K562 (cell line): ENCODE data around the gene KRT6C. TPM values are rescaled to one million over a fixed set of nuclear protein-coding genes. Genes with fewer than 3 reads are reported as not detected.

ENCODE experiments used
- ATAC-seq: fragments of 200-7000 bp; cut with Tn5 transposase; 3 replicates; pipeline ENCODE4 v1.9.1; 2020; ENCODE audit warnings: moderate library complexity
- BruUV-seq: library from RNA; stranded (reverse); fragments of 400-500 nt; replicated peaks from 2 replicates; lab custom pipeline; 2021; lab: Mats Ljungman, UMichigan
- CTCF ChIA-PET: fragments of 300-600 bp; formaldehyde crosslinking; extraction: SDS; loops from one replicate; lab custom pipeline; 2021; ENCODE audit warnings: low intra/inter-chr PET ratio; lab: Yijun Ruan, JAX
- POLR2A ChIA-PET: fragments of 300-600, 350-650 bp; sonication (Branson Sonifier 250); formaldehyde crosslinking; extraction: SDS; loops from one replicate; lab custom pipeline; 2021; ENCODE audit warnings: antibody characterized with exemption, inconsistent platforms; lab: Yijun Ruan, JAX
- DNase-seq, 4 experiments: peaks; one replicate each; pipeline versions ENCODE4 v3.0.0 to v3.0.0-alpha.2; 2011 to 2018; ENCODE audit warnings: low spot score in 3 of 4, mixed read lengths in 3 of 4; ENCODE audit errors: extremely low read depth in 1 of 4
- FAIRE-seq: peaks from 2 replicates; lab custom pipeline; 2011; peaks lifted over from hg19 to GRCh38; lab: Jason Lieb, UNC
- H2AFZ ChIP-seq: 2 replicates; pipeline ENCODE4 v1.6.0; 2011; ENCODE audit warnings: low read depth, low read length, control low read depth, inconsistent platforms
- H3K27ac ChIP-seq: fragments of 200-600 bp; 3 replicates; pipeline ENCODE4 v1.8.0; 2011; ENCODE audit warnings: low read depth, mild to moderate bottlenecking, control low read depth, inconsistent platforms, low read length, moderate library complexity, mixed read lengths; ENCODE audit errors: extremely low read depth
- H3K27me3 ChIP-seq, 2 experiments: fragments of 300-600 bp in 1 of 2; 2 replicates in 1 of 2; 3 replicates in 1 of 2; pipeline versions ENCODE4 v1.6.0 to v1.8.0; 2011; ENCODE audit warnings: inconsistent platforms in 2 of 2, low read length in 2 of 2, mild to moderate bottlenecking in 1 of 2, mixed read lengths in 1 of 2, moderate library complexity in 1 of 2; ENCODE audit not compliant: control insufficient read depth in 2 of 2, insufficient read depth in 2 of 2
- H3K36me3 ChIP-seq: fragments of 300-600 bp; 3 replicates; pipeline ENCODE4 v1.8.0; 2011; ENCODE audit warnings: mild to moderate bottlenecking, low read length, inconsistent platforms; ENCODE audit not compliant: control insufficient read depth, insufficient read depth
- H3K4me1 ChIP-seq, 2 experiments: fragments of 200-600 bp in 1 of 2; replicated peaks in 1 of 2; 2 replicates in 1 of 2; 3 replicates in 1 of 2; pipeline versions ENCODE4 v1.5.1 to v1.8.0; 2011; ENCODE audit warnings: inconsistent platforms in 2 of 2, low read length in 2 of 2, mild to moderate bottlenecking in 1 of 2, mixed read lengths in 1 of 2, moderate library complexity in 1 of 2; ENCODE audit not compliant: control insufficient read depth in 2 of 2, insufficient read depth in 2 of 2
- H3K4me2 ChIP-seq: 2 replicates; pipeline ENCODE4 v1.6.1; 2011; ENCODE audit warnings: low read length, control low read depth, inconsistent platforms, mixed read lengths; ENCODE audit not compliant: insufficient read depth
- H3K4me3 ChIP-seq: fragments of 200-600 bp; sonication (generic), shearing (Covaris generic); 2 replicates; pipeline ENCODE4 v1.5.1; 2016; ENCODE audit warnings: control low read depth, inconsistent platforms
- H3K79me2 ChIP-seq: fragments of 200-600 bp; 3 replicates; pipeline ENCODE4 v1.8.0; 2011; ENCODE audit warnings: low read length, inconsistent platforms; ENCODE audit not compliant: control insufficient read depth, insufficient read depth
- H3K9ac ChIP-seq, 2 experiments: 2 replicates each; pipeline versions ENCODE4 v1.6.0 to v1.6.1; 2011; ENCODE audit warnings: low read depth in 2 of 2, low read length in 2 of 2, control low read depth in 1 of 2, inconsistent platforms in 1 of 2, mild to moderate bottlenecking in 1 of 2, mixed read lengths in 1 of 2; ENCODE audit not compliant: insufficient read depth in 1 of 2
- H3K9me1 ChIP-seq: one replicate; pipeline ENCODE4 v1.6.0; 2011; ENCODE audit warnings: inconsistent platforms, mild to moderate bottlenecking, low read length, moderate library complexity; ENCODE audit not compliant: control insufficient read depth, insufficient read depth
- H3K9me3 ChIP-seq: replicated peaks from 2 replicates; pipeline ENCODE4 v1.5.1; 2011; ENCODE audit warnings: low read depth, low read length, inconsistent platforms; ENCODE audit not compliant: control insufficient read depth, insufficient read depth
- H4K20me1 ChIP-seq: replicated peaks from 2 replicates; pipeline ENCODE4 v1.6.1; 2011; ENCODE audit warnings: low read length, inconsistent platforms, mixed read lengths; ENCODE audit not compliant: control insufficient read depth, insufficient read depth
- PRMT5 ChIP-seq: sonication (generic); formaldehyde crosslinking; IDR thresholded peaks from 2 replicates; pipeline ENCODE4 v1.5.0; 2020; ENCODE audit warnings: missing genetic modification reagents
- TEAD4 ChIP-seq, 2 experiments: sonication (generic) in 1 of 2; formaldehyde crosslinking in 1 of 2; IDR thresholded peaks; 2 replicates each; pipeline versions ENCODE4 v1.6.1 to v1.8.0; 2012 to 2022; ENCODE audit warnings: borderline replicate concordance in 1 of 2, inconsistent platforms in 1 of 2, low read length in 1 of 2, mild to moderate bottlenecking in 1 of 2, missing genetic modification reagents in 1 of 2
- ZBTB8A ChIP-seq: fragments of 450-650 bp; IDR thresholded peaks from 2 replicates; pipeline ENCODE4 v1.6.1; 2018; ENCODE audit warnings: mild to moderate bottlenecking, moderate library complexity; ENCODE audit not compliant: partially characterized antibody
- ZNF146 ChIP-seq: IDR thresholded peaks from one replicate; pipeline ENCODE4 v1.6.1; 2018; ENCODE audit warnings: missing compliant biosample characterization; ENCODE audit not compliant: unreplicated experiment
- ZNF280A ChIP-seq: fragments of 450-650 bp; IDR thresholded peaks from 2 replicates; pipeline ENCODE4 v1.6.1; 2018; ENCODE audit warnings: mild to moderate bottlenecking, low read depth; ENCODE audit not compliant: partially characterized antibody
- WGBS: fragments of 100-300 bp; shearing (Covaris generic); methylation state at CpG from one replicate; pipeline ENCODE4 v1.1.6; 2016; ENCODE audit warnings: low coverage, mixed read lengths; ENCODE audit not compliant: insufficient coverage; ENCODE audit errors: missing lambda C conversion rate; 5-methylcytosine and 5-hydroxymethylcytosine counted together
- in situ Hi-C: fragments of 300-500 bp; cut with MboI; formaldehyde crosslinking; loops from 4 replicates; pipeline ENCODE4 v1.15.0; 2018; ENCODE audit warnings: inconsistent platforms, mixed read lengths
- intact Hi-C: fragments of 100-400 bp; cut with micrococcal nuclease; formaldehyde crosslinking; loops from 2 replicates; pipeline ENCODE4 v1.14.2; 2022
- polyA plus RNA-seq, 8 experiments: library from polyadenylated mRNA; depleted of rRNA in 4 of 8; stranded (reverse) in 5 of 8; unstranded in 3 of 8; fragments of >200 nt; fragmentation: Nextera tagmentation in 2 of 8; fragmentation: Illumina TruSeq in 1 of 8; extraction: Ambion mirVana in 2 of 8; extraction: Trizol in 1 of 8; gene quantifications; 2 replicates each; pipeline versions ENCODE4 v1.2.1 to v1.2.3, GENCODE V29; 2011 to 2014; ENCODE audit warnings: inconsistent platforms in 1 of 8, missing spikeins in 1 of 8
- total RNA-seq, 7 experiments: library from RNA; depleted of rRNA in 6 of 7; stranded (reverse); fragments of >200 nt in 6 of 7; fragmentation: Illumina TruSeq in 2 of 7; extraction: Trizol in 2 of 7; gene quantifications; 2 replicates each; pipeline versions ENCODE4 v1.2.1 to v1.2.3, GENCODE V29; 2011 to 2021; ENCODE audit warnings: low replicate concordance in 1 of 7
- TF ChIP-seq, protein P1 (sequence below): fragments of 450-650 bp; formaldehyde crosslinking; IDR thresholded peaks from 2 replicates; pipeline ENCODE4 v1.4.0; 2020; ENCODE audit warnings: mild to moderate bottlenecking, moderate library complexity

Gene KRT6C
- total and polyA plus RNA-seq, 9 of the 15 experiments (the other 6 are each of a cell fraction or from before 2014, with no cell fraction given): not detected

DNA sequence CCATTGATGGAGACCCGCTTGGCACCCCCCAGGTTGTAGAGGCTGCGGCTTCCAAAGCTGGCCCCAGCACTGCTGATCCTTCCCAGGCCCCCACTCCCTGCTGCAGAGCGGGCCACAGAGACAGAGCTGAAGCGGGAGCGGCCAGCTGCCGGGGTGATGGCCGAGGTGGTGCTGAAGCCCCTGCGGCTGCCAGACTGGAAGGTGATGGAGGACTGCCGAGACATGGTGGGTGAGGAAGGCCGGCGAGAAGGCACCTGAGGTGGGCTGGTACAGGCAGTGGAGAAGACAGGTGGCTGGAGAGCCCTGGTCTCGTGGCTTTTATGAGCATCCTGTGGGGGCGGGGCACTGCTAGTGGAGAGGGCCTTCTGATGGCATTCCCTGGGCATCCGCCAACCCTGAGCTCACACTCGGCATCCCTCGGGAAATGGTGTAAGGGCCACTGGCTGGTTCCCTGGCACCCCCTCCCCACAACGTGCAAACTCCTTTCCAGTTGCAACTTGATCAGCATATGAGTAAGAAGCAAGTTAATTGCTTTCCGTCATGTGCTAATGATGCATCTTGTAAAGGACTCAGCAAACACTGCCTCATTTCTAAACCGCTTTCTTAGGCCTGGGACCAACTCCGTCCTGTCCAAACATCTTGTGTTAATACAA, 39.4 kb downstream of the KRT6C start, which contains the start of gene KRT75:
TSS of gene KRT75 (minus strand) at position 291 of the 653 bp plus-strand sequence. CDS start at position 224, 67 bp downstream.
- ATAC-seq (no peak), DNase-seq (no peak), FAIRE-seq (no peak)
- 2% methylated on average over 17 of the region's 20 CpGs for WGBS
- no peaks in the 10 kb centered on the region for H3K79me2 ChIP-seq
- no peak within 1 kb of the TSS for H3K4me2 ChIP-seq
- POLR2A ChIA-PET: interaction anchor here (0.6 kb wide), 2 partner anchors 126 to 237 kb away, joined by 3 read pairs; no protein-coding TSS in a partner anchor
- H3K9me1 ChIP-seq: no peaks in the 10 kb centered on the region
- TF ChIP-seq ZNF280A (no peak), ZNF146 (no peak), PRMT5 (CRISPR knock-in tag) (no peak), TEAD4 (IDR thresholded peaks at IDR 0.05; ENCODE audit: low read length) (no peak), TEAD4 (CRISPR knock-in tag; IDR thresholded peaks at IDR 0.05; ENCODE audit: borderline replicate concordance) (no peak), ZBTB8A (no peak)
- TF ChIP-seq, protein P1, sequence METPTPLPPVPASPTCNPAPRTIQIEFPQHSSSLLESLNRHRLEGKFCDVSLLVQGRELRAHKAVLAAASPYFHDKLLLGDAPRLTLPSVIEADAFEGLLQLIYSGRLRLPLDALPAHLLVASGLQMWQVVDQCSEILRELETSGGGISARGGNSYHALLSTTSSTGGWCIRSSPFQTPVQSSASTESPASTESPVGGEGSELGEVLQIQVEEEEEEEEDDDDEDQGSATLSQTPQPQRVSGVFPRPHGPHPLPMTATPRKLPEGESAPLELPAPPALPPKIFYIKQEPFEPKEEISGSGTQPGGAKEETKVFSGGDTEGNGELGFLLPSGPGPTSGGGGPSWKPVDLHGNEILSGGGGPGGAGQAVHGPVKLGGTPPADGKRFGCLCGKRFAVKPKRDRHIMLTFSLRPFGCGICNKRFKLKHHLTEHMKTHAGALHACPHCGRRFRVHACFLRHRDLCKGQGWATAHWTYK (CRISPR knock-in tag): no peak
- H2AFZ ChIP-seq: no peak within 1 kb of the TSS
- BruUV-seq: no TSS peak
- H3K4me3 ChIP-seq: no peak within 1 kb of the TSS
- no peak within 1 kb of the TSS; a peak in 1 of 4 replicates for H3K9ac ChIP-seq
- in situ Hi-C loops (no loop called here), intact Hi-C loops (no loop called here)
- no peaks in the 10 kb centered on the region for H3K4me1 ChIP-seq
- H3K9me3 ChIP-seq: no peaks in the 10 kb centered on the region
- no peaks in the 10 kb centered on the region for H3K36me3 ChIP-seq
- H4K20me1 ChIP-seq: 0 out of 2 replicates have a peak, but pooled peaks cover 2% of the 10 kb centered on the region
- CTCF ChIA-PET: interaction anchor here (0.6 kb wide), 1 partner anchor 452 kb away, joined by 3 read pairs; no protein-coding TSS in a partner anchor
- H3K27me3 ChIP-seq: peaks cover 15 to 48% of the 10 kb centered on the region in 2 experiments
- H3K27ac ChIP-seq: no peak within 1 kb of the TSS
